Ammon's horn (tissue), 1 donor: ENCODE measurements around the gene ADARB2.
"Not testable (repeated sequence)": the region's sequence is repeated elsewhere in the genome, so short reads cannot be mapped to it uniquely, and the experiment has no call there.

Experiments
- DNase-seq: peaks from one replicate; pipeline ENCODE4 v3.0.0-alpha.2; 2016; ENCODE audit warnings: low spot score

The ADARB2 gene

GRCh38 chr10:1464881-1465417 is 272.4 kb downstream of the ADARB2 start:
- DNase-seq = no peak

- not testable (repeated sequence) for DNase-seq
These were observed 273.4 kb downstream of the ADARB2 start for GRCh38 chr10:1463971-1464370.

GRCh38 chr10:1462994-1463633 is 274.2 kb downstream of the ADARB2 start:
- DNase-seq = no peak

- no peak for DNase-seq
These were observed 274.8 kb downstream of the ADARB2 start for GRCh38 chr10:1462521-1462920.

- DNase-seq = no peak
These were observed 275.3 kb downstream of the ADARB2 start for GRCh38 chr10:1462032-1462431.

- no peak for DNase-seq
These were observed 276.3 kb downstream of the ADARB2 start for GRCh38 chr10:1461016-1461415.

GRCh38 chr10:1459664-1460063 is 277.7 kb downstream of the ADARB2 start:
- DNase-seq = not testable (repeated sequence)

- DNase-seq = no peak
These were observed 282.4 kb downstream of the ADARB2 start for GRCh38 chr10:1454951-1455350.

GRCh38 chr10:1454428-1454827 is 282.9 kb downstream of the ADARB2 start:
- DNase-seq = no peak

GRCh38 chr10:1452777-1453176 is 284.5 kb downstream of the ADARB2 start:
- DNase-seq = no peak

GRCh38 chr10:1451941-1452340 is 285.4 kb downstream of the ADARB2 start:
- no peak for DNase-seq

GRCh38 chr10:1451362-1451888 is 285.9 kb downstream of the ADARB2 start:
- DNase-seq = no peak

GRCh38 chr10:1449572-1450205 is 287.6 kb downstream of the ADARB2 start:
- no peak for DNase-seq

- DNase-seq = no peak
These were observed 288.3 kb downstream of the ADARB2 start for GRCh38 chr10:1449021-1449420.

- no peak for DNase-seq
These were observed 288.9 kb downstream of the ADARB2 start for GRCh38 chr10:1448252-1448930.

GRCh38 chr10:1444826-1445225 is 292.5 kb downstream of the ADARB2 start:
- DNase-seq = no peak

GRCh38 chr10:1440897-1441296 is 296.4 kb downstream of the ADARB2 start:
- DNase-seq = no peak

GRCh38 chr10:1434912-1435692 is 302.2 kb downstream of the ADARB2 start:
- no peak for DNase-seq

- no peak for DNase-seq
These were observed 303.1 kb downstream of the ADARB2 start for GRCh38 chr10:1434202-1434601.

- no peak for DNase-seq
These were observed 305.2 kb downstream of the ADARB2 start for GRCh38 chr10:1432161-1432560.

GRCh38 chr10:1431229-1431628 is 306.1 kb downstream of the ADARB2 start:
- no peak for DNase-seq
